ENCODE data around the gene PCNX3.

The PCNX3 gene

DNA sequence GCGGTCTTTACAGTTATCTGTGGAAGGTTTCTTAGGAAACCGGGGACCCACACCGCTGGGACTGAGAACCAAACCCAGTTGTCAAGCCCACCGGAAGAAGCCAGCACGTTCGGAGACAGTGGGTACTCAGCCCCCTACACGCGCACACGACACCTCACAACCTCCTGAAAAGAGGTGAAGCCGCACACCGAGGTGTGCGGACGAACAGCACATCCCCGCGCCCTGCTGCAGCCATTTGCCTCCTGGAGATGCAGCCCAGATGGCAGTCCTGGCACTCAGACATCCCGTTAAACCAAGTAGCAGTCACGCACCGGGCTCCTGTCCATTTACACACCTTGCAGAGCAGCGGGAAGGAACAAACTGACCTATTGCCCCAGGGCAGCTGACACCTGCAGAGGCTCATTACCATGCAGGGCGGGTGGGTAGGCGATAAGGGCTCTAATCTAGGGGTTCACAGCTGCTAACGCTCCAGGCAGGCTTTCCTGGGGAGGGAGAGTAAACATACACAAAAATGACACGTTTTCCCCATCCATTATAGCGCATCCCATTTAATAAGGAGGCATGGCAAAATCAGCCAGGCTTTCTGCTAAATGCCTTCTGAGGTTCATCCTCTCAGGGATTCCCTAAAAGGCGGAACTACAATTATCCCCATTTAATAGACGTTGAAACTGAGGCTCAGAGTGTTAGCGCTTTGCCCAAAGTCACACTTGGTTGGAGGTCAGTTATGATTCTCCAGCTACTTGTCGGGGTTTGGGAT is 40.6 kb upstream of the PCNX3 start:
- peak; percentile 1; the same call in 1 of the 2 replicates for TF ChIP-seq POLR2A (IDR thresholded peaks at IDR 0.05; ENCODE audit: low read depth, low read length)
- no peak for TF ChIP-seq POLR2AphosphoS5 (IDR thresholded peaks at IDR 0.05; ENCODE audit: low read depth, low read length)
- no peak for DNase-seq (ENCODE audit: insufficient read length)
- no peak for FAIRE-seq

DNA sequence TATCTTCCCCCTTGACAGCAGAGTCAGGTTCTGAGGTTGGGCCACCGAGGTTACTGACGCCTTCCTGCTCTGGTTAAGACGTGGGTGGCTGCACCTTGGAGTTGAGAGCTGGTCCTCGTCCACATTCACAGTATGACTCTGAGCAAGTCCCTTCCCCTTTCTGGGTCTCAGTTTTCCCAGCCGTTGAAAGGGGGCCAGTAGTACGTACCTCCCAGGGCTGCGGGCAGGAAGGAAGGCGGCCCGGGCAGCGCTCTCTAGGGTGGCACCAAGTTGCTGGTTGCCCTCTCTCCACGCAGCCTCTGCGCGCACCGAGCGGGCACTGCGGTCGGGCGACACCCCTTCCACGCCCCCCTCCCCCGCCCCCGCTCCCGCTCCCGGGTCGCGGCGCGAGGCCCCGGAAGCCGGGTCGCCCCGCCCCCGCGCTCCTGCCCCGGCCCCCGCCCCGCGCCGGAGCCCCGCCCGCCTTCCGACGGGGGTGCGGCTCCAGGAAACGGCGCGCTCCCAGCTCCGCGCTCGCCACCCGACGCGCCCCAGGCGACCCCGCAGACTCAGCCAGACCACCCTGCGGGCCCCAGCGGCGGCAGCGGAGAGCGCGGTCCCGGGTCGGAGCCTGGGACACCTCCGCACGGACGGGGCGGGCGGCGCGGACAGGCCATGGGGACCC is 39.9 kb upstream of the PCNX3 start, which contains the start of gene EHBP1L1:
EHBP1L1 (plus strand) TSS at position 486 of the 664 bp plus-strand sequence. CDS start 250 bp downstream, outside the sequence.
- peak; percentile 99 for FAIRE-seq

DNA sequence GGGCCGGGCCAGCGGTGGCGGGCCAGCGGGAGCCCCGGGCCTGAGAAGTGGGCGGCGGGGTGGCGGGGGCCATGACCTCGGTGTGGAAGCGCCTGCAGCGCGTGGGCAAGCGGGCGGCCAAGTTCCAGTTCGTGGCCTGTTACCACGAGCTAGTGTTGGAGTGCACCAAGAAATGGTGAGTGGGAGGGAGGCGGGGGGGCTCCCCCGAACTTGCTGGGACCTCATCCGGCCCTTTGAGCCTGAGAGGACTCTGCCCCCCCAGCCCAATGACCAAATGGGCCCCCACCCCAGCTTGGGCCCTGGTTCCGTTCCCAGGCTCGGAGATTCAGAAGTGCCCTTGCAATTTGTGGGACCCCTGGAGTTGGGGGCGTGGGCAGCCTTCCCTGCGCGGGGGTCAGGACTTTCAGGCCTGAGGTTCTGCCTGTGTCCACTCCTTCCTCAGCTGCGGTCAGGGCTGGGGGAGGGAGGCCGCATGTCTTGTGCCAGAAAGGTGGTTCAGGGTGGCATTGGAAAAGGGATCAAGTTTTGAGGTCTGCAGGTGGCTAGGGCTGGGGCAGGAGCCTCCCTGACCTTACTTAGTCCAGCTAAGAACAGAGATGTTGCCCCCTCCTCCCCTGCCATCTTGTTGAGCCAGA is 39.2 kb upstream of the PCNX3 start:
- FAIRE-seq (no peak), DNase-seq (ENCODE audit: insufficient read length) (no peak)
- TF ChIP-seq POLR2AphosphoS5 (IDR thresholded peaks at IDR 0.05; ENCODE audit: low read depth, low read length) = no peak
- TF ChIP-seq TAF1 (IDR thresholded peaks at IDR 0.05; ENCODE audit: borderline replicate concordance, low read depth, low read length) = no peak
- no peak for TF ChIP-seq POLR2A (IDR thresholded peaks at IDR 0.05; ENCODE audit: low read depth, low read length)

More for the DNA sequence above, 39.9 kb upstream of the PCNX3 start, which contains the start of gene EHBP1L1:
- peak; percentile 88 for DNase-seq (ENCODE audit: insufficient read length)
- TF ChIP-seq POLR2A (IDR thresholded peaks at IDR 0.05; ENCODE audit: low read depth, low read length) (peak; percentile 58; the same call in 1 of the 2 replicates), TAF1 (IDR thresholded peaks at IDR 0.05; ENCODE audit: borderline replicate concordance, low read depth, low read length) (0 out of 2 replicates have a peak, but pooled peaks have one; percentile 15), POLR2AphosphoS5 (IDR thresholded peaks at IDR 0.05; ENCODE audit: low read depth, low read length) (peak; percentile 77)

DNA sequence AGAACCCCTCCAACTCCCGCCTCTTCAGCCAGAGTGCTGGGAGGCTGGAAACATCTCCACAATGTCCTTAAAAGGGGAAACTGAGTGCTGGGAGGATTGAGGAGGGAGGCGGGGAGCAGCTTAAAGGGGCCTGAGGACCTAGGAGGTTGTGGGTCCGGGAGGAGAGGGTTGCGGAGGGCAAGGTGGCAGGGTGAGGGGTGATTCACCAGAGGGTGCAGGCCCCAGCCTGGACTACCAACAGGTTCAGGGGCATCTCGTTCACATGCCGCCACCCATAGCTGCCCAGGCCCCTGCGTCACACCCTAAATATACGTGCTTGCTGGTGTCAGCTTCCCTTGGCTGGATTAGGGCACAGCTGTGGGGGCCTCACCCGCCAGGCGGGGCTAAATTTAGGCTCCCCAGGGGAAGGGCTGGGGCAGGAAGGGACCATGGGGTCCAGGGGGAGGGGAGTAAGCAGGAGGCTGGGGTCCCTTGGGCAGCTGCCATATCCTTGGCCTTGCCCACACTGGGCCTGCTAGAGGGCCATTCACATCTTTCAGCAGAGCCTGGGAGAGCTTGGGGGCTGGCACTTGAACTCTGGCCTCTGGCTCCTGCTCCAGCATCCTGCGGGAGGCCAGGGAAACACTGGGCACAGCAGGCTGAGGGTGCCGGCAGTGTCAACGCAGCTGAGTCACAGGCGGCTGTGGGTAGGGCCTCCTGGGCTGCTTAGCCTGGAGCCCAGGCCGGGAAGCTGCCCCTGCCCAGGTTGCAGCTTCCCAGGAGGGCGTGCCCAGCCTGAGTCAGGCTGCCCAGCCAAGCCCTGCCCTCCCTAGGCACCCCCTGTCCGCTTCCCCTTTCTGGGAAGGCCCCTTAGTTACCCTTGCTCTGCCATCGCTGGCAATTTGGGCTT is 38.5 kb upstream of the PCNX3 start:
- no peak for TF ChIP-seq POLR2AphosphoS5 (IDR thresholded peaks at IDR 0.05; ENCODE audit: low read depth, low read length)
- no peak for TF ChIP-seq POLR2A (IDR thresholded peaks at IDR 0.05; ENCODE audit: low read depth, low read length)
- TF ChIP-seq TAF1 (IDR thresholded peaks at IDR 0.05; ENCODE audit: borderline replicate concordance, low read depth, low read length) = no peak
- DNase-seq (ENCODE audit: insufficient read length) = no peak
- FAIRE-seq = no peak

DNA sequence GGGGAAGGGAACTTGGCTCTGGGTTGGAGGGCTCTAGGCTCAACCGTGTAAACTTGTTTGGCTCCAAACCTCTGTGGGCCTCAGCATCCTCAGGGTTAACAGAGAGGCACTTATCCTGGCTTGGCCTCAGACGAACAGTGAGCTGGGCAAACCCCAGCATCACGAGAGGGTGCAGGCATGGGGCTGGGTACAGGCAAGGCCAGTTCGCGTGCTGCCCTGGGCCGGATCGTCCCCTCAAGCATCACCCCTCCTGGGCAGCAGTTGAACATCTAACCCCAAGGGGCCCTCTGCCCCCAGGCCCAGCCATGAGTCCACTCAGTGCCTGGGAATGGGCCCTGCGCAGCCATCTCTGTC is 37.8 kb upstream of the PCNX3 start:
- DNase-seq (ENCODE audit: insufficient read length) (no peak), FAIRE-seq (peak; percentile 89)

DNA sequence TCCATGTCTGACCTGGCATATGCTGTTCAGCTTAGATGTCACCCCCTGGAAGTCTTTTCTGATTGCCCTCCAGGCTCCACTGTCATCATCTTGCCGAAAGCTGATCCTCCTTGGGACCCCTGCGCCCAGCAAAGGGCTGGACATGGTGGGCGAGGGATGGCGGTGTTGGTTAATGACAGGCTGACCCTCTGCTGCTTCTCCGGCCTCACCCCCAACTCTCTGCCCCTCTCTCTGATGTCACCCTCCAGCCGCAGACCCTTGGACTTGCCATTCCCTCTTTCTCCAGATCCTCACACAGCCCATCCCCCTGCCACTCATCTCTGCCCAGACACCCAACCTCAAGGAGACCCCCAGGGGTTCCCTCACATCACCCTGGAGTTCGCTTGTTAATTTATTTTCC is 37.4 kb upstream of the PCNX3 start:
- TF ChIP-seq POLR2A (IDR thresholded peaks at IDR 0.05; ENCODE audit: low read depth, low read length) = no peak
- DNase-seq (ENCODE audit: insufficient read length) (no peak), FAIRE-seq (no peak)

More for the DNA sequence above, 37.8 kb upstream of the PCNX3 start:
- TF ChIP-seq POLR2A (IDR thresholded peaks at IDR 0.05; ENCODE audit: low read depth, low read length) (peak; percentile 14; the same call in 1 of the 2 replicates), TAF1 (IDR thresholded peaks at IDR 0.05; ENCODE audit: borderline replicate concordance, low read depth, low read length) (no peak)

DNA sequence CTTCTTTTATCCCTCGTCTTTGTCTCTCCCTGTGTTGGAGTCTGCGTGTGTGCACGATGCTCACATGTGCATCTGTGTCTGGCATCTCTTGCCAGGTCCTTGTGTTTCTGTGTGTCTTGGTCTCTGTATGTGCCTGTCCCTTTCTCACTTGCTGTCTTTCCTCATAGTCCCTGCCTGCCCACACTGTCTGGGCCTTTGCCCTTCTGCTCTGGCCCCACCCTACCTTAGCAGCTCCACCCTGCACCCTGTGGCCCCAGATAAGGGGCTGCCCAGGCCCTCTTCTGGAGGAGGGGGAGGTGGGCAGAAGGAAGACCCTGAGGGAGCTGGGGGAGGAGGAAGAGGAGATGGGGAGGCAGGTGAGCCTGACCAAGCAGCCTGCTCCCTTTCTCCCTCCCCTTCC is 36.9 kb upstream of the PCNX3 start:
- TF ChIP-seq TAF1 (IDR thresholded peaks at IDR 0.05; ENCODE audit: borderline replicate concordance, low read depth, low read length) = no peak
- TF ChIP-seq POLR2AphosphoS5 (IDR thresholded peaks at IDR 0.05; ENCODE audit: low read depth, low read length) = no peak
- TF ChIP-seq POLR2A (IDR thresholded peaks at IDR 0.05; ENCODE audit: low read depth, low read length) = no peak
- no peak for DNase-seq (ENCODE audit: insufficient read length)
- FAIRE-seq = no peak

DNA sequence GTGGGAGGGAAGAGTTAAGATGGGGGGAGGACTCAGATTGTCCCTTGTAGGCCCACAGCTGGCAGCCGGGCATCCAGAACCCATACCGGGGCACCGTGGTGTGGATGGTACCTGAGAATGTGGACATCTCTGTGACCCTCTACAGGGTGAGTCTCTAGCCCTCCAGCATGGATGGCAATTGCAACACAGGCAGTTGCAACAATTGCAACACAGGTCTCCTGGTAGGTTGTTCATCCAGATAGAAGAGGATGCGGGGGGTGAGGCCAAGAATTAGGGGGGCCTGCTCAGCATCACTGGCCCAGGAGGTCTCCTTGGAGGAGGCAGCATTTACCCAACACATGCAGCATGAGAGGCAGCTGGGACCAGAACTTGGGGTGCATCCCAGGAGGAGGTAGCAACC is 36.3 kb upstream of the PCNX3 start:
- DNase-seq (ENCODE audit: insufficient read length) (no peak), FAIRE-seq (no peak)
- no peak for TF ChIP-seq POLR2A (IDR thresholded peaks at IDR 0.05; ENCODE audit: low read depth, low read length)
- TF ChIP-seq TAF1 (IDR thresholded peaks at IDR 0.05; ENCODE audit: borderline replicate concordance, low read depth, low read length) = no peak
- no peak for TF ChIP-seq POLR2AphosphoS5 (IDR thresholded peaks at IDR 0.05; ENCODE audit: low read depth, low read length)

DNA sequence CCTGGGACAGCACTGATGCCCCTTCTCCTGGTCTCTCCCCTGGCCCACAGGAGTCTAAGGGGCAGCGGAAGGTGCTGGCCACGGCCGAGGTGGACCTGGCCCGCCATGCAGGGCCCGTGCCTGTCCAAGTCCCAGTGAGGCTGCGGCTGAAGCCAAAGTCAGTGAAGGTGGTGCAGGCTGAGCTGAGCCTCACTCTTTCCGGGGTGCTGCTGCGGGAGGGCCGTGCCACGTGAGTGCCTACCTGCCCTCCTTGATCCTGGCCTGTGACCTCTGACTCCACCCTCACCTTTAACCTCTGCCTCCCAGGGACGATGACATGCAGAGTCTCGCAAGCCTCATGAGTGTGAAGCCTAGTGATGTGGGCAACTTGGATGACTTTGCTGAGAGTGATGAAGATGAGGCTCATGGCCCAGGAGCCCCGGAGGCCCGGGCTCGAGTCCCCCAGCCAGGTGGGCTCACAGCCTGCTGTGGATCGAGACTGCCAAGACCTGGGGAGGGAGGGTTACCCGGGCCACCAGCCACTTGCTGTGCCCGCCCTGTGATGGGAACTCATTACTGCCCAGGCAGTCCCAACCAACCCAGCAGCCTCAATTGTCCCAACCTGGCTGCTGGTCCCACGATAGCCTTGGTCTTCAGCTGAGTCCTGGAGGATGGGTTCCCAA is 35.4 kb upstream of the PCNX3 start:
- FAIRE-seq = no peak
- no peak for DNase-seq (ENCODE audit: insufficient read length)
- TF ChIP-seq POLR2AphosphoS5 (IDR thresholded peaks at IDR 0.05; ENCODE audit: low read depth, low read length) (no peak), TAF1 (IDR thresholded peaks at IDR 0.05; ENCODE audit: borderline replicate concordance, low read depth, low read length) (no peak), POLR2A (IDR thresholded peaks at IDR 0.05; ENCODE audit: low read depth, low read length) (no peak)

DNA sequence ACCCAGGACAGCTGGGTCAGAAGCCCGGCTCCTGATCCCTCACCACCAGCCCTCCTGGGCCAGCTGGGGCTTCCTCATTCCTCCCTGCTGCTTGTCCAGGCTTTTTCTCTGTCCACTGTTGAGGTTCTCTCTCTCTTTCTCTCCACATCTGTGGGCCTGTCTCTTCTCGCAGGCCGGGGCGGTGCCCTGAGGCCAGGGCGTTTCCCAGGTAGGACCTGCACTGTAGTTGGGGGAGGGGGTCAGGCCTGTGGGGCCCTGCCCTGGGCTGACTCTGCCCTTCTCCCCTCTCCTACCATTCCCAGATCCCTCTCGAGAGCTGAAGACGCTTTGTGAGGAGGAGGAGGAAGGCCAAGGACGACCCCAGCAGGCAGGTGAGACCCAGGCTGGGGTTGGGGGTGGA is 34.8 kb upstream of the PCNX3 start:
- no peak for FAIRE-seq
- TF ChIP-seq TAF1 (IDR thresholded peaks at IDR 0.05; ENCODE audit: borderline replicate concordance, low read depth, low read length) (no peak), POLR2AphosphoS5 (IDR thresholded peaks at IDR 0.05; ENCODE audit: low read depth, low read length) (no peak)
- no peak for DNase-seq (ENCODE audit: insufficient read length)

DNA sequence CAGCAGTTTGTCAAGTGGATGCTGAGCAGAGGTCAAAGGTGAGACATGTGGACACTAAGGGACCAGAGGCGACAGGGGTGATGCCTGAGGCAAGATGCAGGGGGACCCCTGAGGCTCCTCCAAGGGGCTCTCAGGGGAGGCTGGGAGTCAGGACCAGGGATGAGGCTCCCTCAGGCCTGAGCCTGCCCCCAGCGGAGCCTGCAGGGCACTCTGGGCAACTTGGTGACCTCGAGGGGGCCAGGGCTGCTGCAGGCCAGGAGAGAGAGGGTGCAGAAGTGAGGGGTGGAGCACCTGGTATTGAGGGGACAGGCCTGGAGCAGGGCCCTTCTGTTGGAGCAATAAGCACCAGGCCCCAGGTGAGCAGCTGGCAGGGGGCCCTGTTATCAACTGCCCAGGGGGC is 33.6 kb upstream of the PCNX3 start:
- no peak for FAIRE-seq
- DNase-seq (ENCODE audit: insufficient read length) = no peak
- TF ChIP-seq POLR2A (IDR thresholded peaks at IDR 0.05; ENCODE audit: low read depth, low read length) (no peak), POLR2AphosphoS5 (IDR thresholded peaks at IDR 0.05; ENCODE audit: low read depth, low read length) (no peak)
